Ishikawa (cell line): ENCODE measurements around the gene MUS81.

Experiments
- CEBPB ChIP-seq: IDR thresholded peaks from 2 replicates; pipeline ENCODE4 v1.6.1; 2012
- CREB1 ChIP-seq: IDR thresholded peaks from 2 replicates; pipeline ENCODE4 v1.6.1; 2012; ENCODE audit warnings: low read depth
- EGR1 ChIP-seq: IDR thresholded peaks from 2 replicates; pipeline ENCODE4 v1.6.1; 2012
- EP300 ChIP-seq: IDR thresholded peaks from 2 replicates; pipeline ENCODE4 v1.6.1; 2012; ENCODE audit warnings: borderline replicate concordance
- FOXM1 ChIP-seq: IDR thresholded peaks from 2 replicates; pipeline ENCODE4 v1.6.1; 2012; ENCODE audit warnings: low read depth, borderline replicate concordance
- MAX ChIP-seq: IDR thresholded peaks from 2 replicates; pipeline ENCODE4 v1.6.1; 2012
- NFIC ChIP-seq: IDR thresholded peaks from 2 replicates; pipeline ENCODE4 v1.6.1; 2012
- RAD21 ChIP-seq: IDR thresholded peaks from 2 replicates; pipeline ENCODE4 v1.6.1; 2012; ENCODE audit warnings: low read depth
- REST ChIP-seq: IDR thresholded peaks from 2 replicates; pipeline ENCODE4 v1.6.1; 2012; ENCODE audit warnings: low read depth, mild to moderate bottlenecking
- TAF1 ChIP-seq: IDR thresholded peaks from 2 replicates; pipeline ENCODE4 v1.6.1; 2012; ENCODE audit warnings: low read depth, mild to moderate bottlenecking
- TCF12 ChIP-seq: IDR thresholded peaks from 2 replicates; pipeline ENCODE4 v1.6.1; 2012; ENCODE audit warnings: low read depth
- TEAD4 ChIP-seq: IDR thresholded peaks from 2 replicates; pipeline ENCODE4 v1.6.1; 2012
- USF1 ChIP-seq: IDR thresholded peaks from 2 replicates; pipeline ENCODE4 v1.6.1; 2012
- ZBTB7A ChIP-seq: IDR thresholded peaks from 2 replicates; pipeline ENCODE4 v1.6.1; 2012; ENCODE audit warnings: low read depth

- TF ChIP-seq EGR1 (no peak), FOXM1 (no peak), REST (no peak), CEBPB (no peak), EP300 (no peak), TEAD4 (no peak), TCF12 (no peak), TAF1 (no peak), MAX (no peak), RAD21 (no peak), USF1 (no peak), CREB1 (no peak), ZBTB7A (no peak), NFIC (no peak)
These were observed 8.3 kb upstream of the MUS81 start for GRCh38 chr11:65851811-65852507.
